ENCODE results near the gene MIAT. TPM values are rescaled to one million over a fixed set of nuclear protein-coding genes. Genes with fewer than 3 reads are reported as not detected.
A peak's percentile ranks its signal among the peaks of the same experiment; 100 is the strongest.

Gene MIAT
- total and polyA plus RNA-seq, 2 donors from 2014 or later = 0.04 to 6.8 TPM

- intact Hi-C loops (cut with DNase I) = no loop called here
- Histone ChIP-seq H3K4me3 (ENCODE audit: low read length in 3 of 3) (no peak overlapping the region), H3K9me3 (ENCODE audit: control insufficient read depth in 2 of 3, insufficient read depth in 1 of 3, low read length in 3 of 3) (peaks cover 0 to 4% (median 2%) of the 10 kb centered on the region in 3 donors), H3K9ac (ENCODE audit: low read length in 3 of 3) (no peak overlapping the region), H3K27me3 (ENCODE audit: control insufficient read depth, insufficient read depth, low read length) (no peaks in the 10 kb centered on the region), H3K27ac (ENCODE audit: low read depth in 2 of 2, low read length in 2 of 2) (no peak overlapping the region), H3K4me1 (ENCODE audit: control insufficient read depth in 2 of 3, insufficient read depth in 2 of 3, low read depth in 1 of 3, low read length in 3 of 3) (peaks cover 0 to 7% (median 0%) of the 10 kb centered on the region in 3 donors), H3K36me3 (ENCODE audit: control insufficient read depth in 2 of 3, insufficient read depth in 3 of 3, low read length in 3 of 3) (peaks cover 0 to 2% (median 0%) of the 10 kb centered on the region in 3 donors)
- TF ChIP-seq CTCF (IDR thresholded peaks at IDR 0.05; ENCODE audit: borderline replicate concordance, extremely low read depth, insufficient read depth) = no peak
- FAIRE-seq = no peak
- no peak for DNase-seq
Measured at GRCh38 chr22:26680485-26680884, 23.1 kb downstream of the MIAT start.

GRCh38 chr22:26681395-26681821 is 24.0 kb downstream of the MIAT start:
- peaks cover 0 to 2% (median 0%) of the 10 kb centered on the region in 3 donors for H3K36me3 ChIP-seq (ENCODE audit: control insufficient read depth in 2 of 3, insufficient read depth in 3 of 3, low read length in 3 of 3)
- H3K9me3 ChIP-seq (ENCODE audit: control insufficient read depth in 2 of 3, insufficient read depth in 1 of 3, low read length in 3 of 3) = peaks cover 0 to 4% (median 2%) of the 10 kb centered on the region in 3 donors
- DNase-seq (peak in 3 of 5 donors; percentile 30 to 69 (median 41)), FAIRE-seq (no peak)
- H3K27ac ChIP-seq (ENCODE audit: low read depth in 2 of 2, low read length in 2 of 2) = no peak overlapping the region
- no peak overlapping the region for H3K9ac ChIP-seq (ENCODE audit: low read length in 3 of 3)
- no peak overlapping the region for H3K4me3 ChIP-seq (ENCODE audit: low read length in 3 of 3)
- TF ChIP-seq CTCF (IDR thresholded peaks at IDR 0.05; ENCODE audit: borderline replicate concordance, extremely low read depth, insufficient read depth) = no peak
- no peaks in the 10 kb centered on the region for H3K27me3 ChIP-seq (ENCODE audit: control insufficient read depth, insufficient read depth, low read length)
- intact Hi-C loops (cut with DNase I) = no loop called here
- peaks cover 0 to 7% (median 0%) of the 10 kb centered on the region in 3 donors for H3K4me1 ChIP-seq (ENCODE audit: control insufficient read depth in 2 of 3, insufficient read depth in 2 of 3, low read depth in 1 of 3, low read length in 3 of 3)

- Histone ChIP-seq H3K4me1 (ENCODE audit: control insufficient read depth in 2 of 3, insufficient read depth in 2 of 3, low read depth in 1 of 3, low read length in 3 of 3) (peaks cover 0 to 7% (median 0%) of the 10 kb centered on the region in 3 donors), H3K36me3 (ENCODE audit: control insufficient read depth in 2 of 3, insufficient read depth in 3 of 3, low read length in 3 of 3) (peaks cover 0 to 2% (median 0%) of the 10 kb centered on the region in 3 donors), H3K27me3 (ENCODE audit: control insufficient read depth, insufficient read depth, low read length) (no peaks in the 10 kb centered on the region), H3K4me3 (ENCODE audit: low read length in 3 of 3) (no peak overlapping the region), H3K9me3 (ENCODE audit: control insufficient read depth in 2 of 3, insufficient read depth in 1 of 3, low read length in 3 of 3) (peaks cover 0 to 4% (median 2%) of the 10 kb centered on the region in 3 donors), H3K27ac (ENCODE audit: low read depth in 2 of 2, low read length in 2 of 2) (no peak overlapping the region), H3K9ac (ENCODE audit: low read length in 3 of 3) (no peak overlapping the region)
- no peak for FAIRE-seq
- DNase-seq = peak in 2 of 5 donors; percentile 22 to 60
- intact Hi-C loops (cut with DNase I) = no loop called here
- no peak for TF ChIP-seq CTCF (IDR thresholded peaks at IDR 0.05; ENCODE audit: borderline replicate concordance, extremely low read depth, insufficient read depth)
Measured at GRCh38 chr22:26684168-26684567, 26.8 kb downstream of the MIAT start.

GRCh38 chr22:26685601-26686000 is 28.2 kb downstream of the MIAT start:
- Histone ChIP-seq H3K4me1 (ENCODE audit: control insufficient read depth in 2 of 3, insufficient read depth in 2 of 3, low read depth in 1 of 3, low read length in 3 of 3) (peaks cover 0 to 7% (median 0%) of the 10 kb centered on the region in 3 donors), H3K4me3 (ENCODE audit: low read length in 3 of 3) (no peak overlapping the region), H3K9me3 (ENCODE audit: control insufficient read depth in 2 of 3, insufficient read depth in 1 of 3, low read length in 3 of 3) (peaks cover 0 to 4% (median 2%) of the 10 kb centered on the region in 3 donors), H3K27me3 (ENCODE audit: control insufficient read depth, insufficient read depth, low read length) (no peaks in the 10 kb centered on the region), H3K27ac (ENCODE audit: low read depth in 2 of 2, low read length in 2 of 2) (no peak overlapping the region), H3K9ac (ENCODE audit: low read length in 3 of 3) (no peak overlapping the region), H3K36me3 (ENCODE audit: control insufficient read depth in 2 of 3, insufficient read depth in 3 of 3, low read length in 3 of 3) (peaks cover 0 to 2% (median 0%) of the 10 kb centered on the region in 3 donors)
- FAIRE-seq = no peak
- DNase-seq = no peak
- TF ChIP-seq CTCF (IDR thresholded peaks at IDR 0.05; ENCODE audit: borderline replicate concordance, extremely low read depth, insufficient read depth) = no peak
- intact Hi-C loops (cut with DNase I) = no loop called here
